Endothelial cell of umbilical vein (primary cell): ENCODE measurements around the gene CACNG5. TPM values are rescaled to one million over a fixed set of nuclear protein-coding genes. Genes with fewer than 3 reads are reported as not detected.

Experiments used
- BruUV-seq: library from RNA; stranded (reverse); fragments of 400-500 nt; replicated peaks from 2 replicates; lab custom pipeline; 2021; lab: Mats Ljungman, UMichigan
- CTCF ChIA-PET: fragments of 300-600, 350-600 bp; sonication (Branson Sonifier 250); formaldehyde crosslinking; loops from one replicate; lab custom pipeline; 2021; ENCODE audit warnings: antibody characterized with exemption, inconsistent platforms; lab: Charles Lee
- POLR2A ChIA-PET: fragments of 300-600, 350-600 bp; sonication (Branson Sonifier 250); formaldehyde crosslinking; loops from one replicate; lab custom pipeline; 2021; ENCODE audit warnings: antibody characterized with exemption, inconsistent platforms; lab: Charles Lee
- DNase-seq: peaks from one replicate; pipeline ENCODE4 v3.0.0-alpha.2; 2011; ENCODE audit warnings: low read depth, low spot score
- FAIRE-seq: peaks from 2 replicates; lab custom pipeline; 2011; peaks lifted over from hg19 to GRCh38; lab: Jason Lieb, UNC
- H2AFZ ChIP-seq: 2 replicates; pipeline ENCODE4 v1.6.0; 2012; ENCODE audit warnings: low read depth, low read length, control low read depth, inconsistent platforms
- H3K27ac ChIP-seq: 2 replicates; pipeline ENCODE4 v1.5.1; 2011; ENCODE audit warnings: low read depth, mild to moderate bottlenecking, control low read depth, low read length, moderate library complexity; ENCODE audit not compliant: insufficient read depth
- H3K27me3 ChIP-seq, 2 experiments: 2 replicates each; pipeline versions ENCODE4 v1.6.0 to v1.6.1; 2011; ENCODE audit warnings: low read length in 2 of 2, mixed read lengths in 1 of 2; ENCODE audit not compliant: control insufficient read depth in 2 of 2, insufficient read depth in 2 of 2
- H3K36me3 ChIP-seq, 2 experiments: 2 replicates in 1 of 2; 3 replicates in 1 of 2; pipeline ENCODE4 v1.5.1; 2011; ENCODE audit warnings: low read length in 2 of 2, mild to moderate bottlenecking in 1 of 2, moderate library complexity in 1 of 2; ENCODE audit not compliant: control insufficient read depth in 2 of 2, insufficient read depth in 2 of 2; ENCODE audit errors: extremely low read depth in 1 of 2
- H3K4me1 ChIP-seq: 3 replicates; pipeline ENCODE4 v1.5.1; 2011; ENCODE audit warnings: mild to moderate bottlenecking, low read length; ENCODE audit not compliant: control insufficient read depth, insufficient read depth; ENCODE audit errors: extremely low read depth
- H3K4me2 ChIP-seq: 2 replicates; pipeline ENCODE4 v1.6.1; 2011; ENCODE audit warnings: low read length, control low read depth, mixed read lengths; ENCODE audit not compliant: insufficient read depth
- H3K4me3 ChIP-seq, 3 experiments: fragments of 200-600 bp in 1 of 3; sonication (generic), shearing (Covaris generic) in 1 of 3; replicated peaks in 1 of 3; 2 replicates each; pipeline ENCODE4 v1.5.1; 2011 to 2016; ENCODE audit warnings: control low read depth in 3 of 3, low read length in 3 of 3, mild to moderate bottlenecking in 2 of 3, inconsistent platforms in 1 of 3, low read depth in 1 of 3, moderate library complexity in 1 of 3; ENCODE audit not compliant: insufficient read depth in 1 of 3
- H3K79me2 ChIP-seq: 2 replicates; pipeline ENCODE4 v1.6.0; 2012; ENCODE audit warnings: low read length, inconsistent platforms; ENCODE audit not compliant: control insufficient read depth, insufficient read depth
- H3K9ac ChIP-seq: replicated peaks from 2 replicates; pipeline ENCODE3; 2011; ENCODE audit warnings: low read length, control low read depth; ENCODE audit not compliant: insufficient read depth; ENCODE audit errors: extremely low read depth
- H3K9me1 ChIP-seq: replicated peaks from 3 replicates; pipeline ENCODE4 v1.6.0; 2011; ENCODE audit warnings: mild to moderate bottlenecking, low read length; ENCODE audit not compliant: control insufficient read depth, insufficient read depth; ENCODE audit errors: extremely low read depth
- H3K9me3 ChIP-seq: replicated peaks from 2 replicates; pipeline ENCODE4 v1.5.1; 2012; ENCODE audit warnings: low read length, inconsistent platforms; ENCODE audit not compliant: control insufficient read depth, insufficient read depth
- H4K20me1 ChIP-seq: replicated peaks from 2 replicates; pipeline ENCODE3; 2011; ENCODE audit warnings: mild to moderate bottlenecking, low read length; ENCODE audit not compliant: control insufficient read depth, insufficient read depth; ENCODE audit errors: extremely low read depth
- CTCF ChIP-seq, 2 donors: IDR thresholded peaks; 1 replicate in 1 of 2; 2 replicates in 1 of 2; pipeline ENCODE4 v1.5.1; 2011; ENCODE audit warnings: low read length in 2 of 2, mild to moderate bottlenecking in 2 of 2, moderate library complexity in 2 of 2, control low read depth in 1 of 2, inconsistent platforms in 1 of 2, low read depth in 1 of 2; ENCODE audit not compliant: insufficient read depth in 1 of 2; ENCODE audit errors: extremely low read depth in 1 of 2
- EZH2 ChIP-seq: IDR thresholded peaks from 2 replicates; pipeline ENCODE4 v1.6.1; 2012; ENCODE audit warnings: borderline replicate concordance, low read depth, mild to moderate bottlenecking, moderate library complexity, low read length, inconsistent platforms; ENCODE audit not compliant: severe bottlenecking
- FOS ChIP-seq: IDR thresholded peaks from 2 replicates; pipeline ENCODE4 v1.6.1; 2011; ENCODE audit warnings: mild to moderate bottlenecking, low read length, moderate library complexity, borderline replicate concordance; ENCODE audit not compliant: insufficient read depth
- GATA2 ChIP-seq: IDR thresholded peaks from 2 replicates; pipeline ENCODE4 v1.7.0; 2011; ENCODE audit warnings: low read depth, mild to moderate bottlenecking, moderate library complexity, mixed read lengths, low read length; ENCODE audit not compliant: insufficient read length, insufficient read depth
- JUN ChIP-seq: IDR thresholded peaks from 2 replicates; pipeline ENCODE4 v1.6.1; 2011; ENCODE audit warnings: borderline replicate concordance, low read depth; ENCODE audit not compliant: insufficient read length, insufficient read depth
- MAX ChIP-seq: IDR thresholded peaks from 2 replicates; pipeline ENCODE4 v1.6.1; 2011; ENCODE audit not compliant: insufficient read depth, insufficient read length
- MYC ChIP-seq: IDR thresholded peaks from one replicate; pipeline ENCODE4 v1.6.1; 2011; ENCODE audit warnings: mild to moderate bottlenecking, low read depth, low read length
- POLR2A ChIP-seq: IDR thresholded peaks from 2 replicates; pipeline ENCODE4 v1.6.1; 2012; ENCODE audit warnings: low read depth, mild to moderate bottlenecking, control low read depth, low read length
- POLR2AphosphoS5 ChIP-seq: IDR thresholded peaks from 2 replicates; pipeline ENCODE4 v1.6.1; 2012; ENCODE audit warnings: low read depth, mild to moderate bottlenecking, control low read depth, low read length, moderate library complexity; ENCODE audit not compliant: insufficient read depth
- dilution Hi-C: fragments of 300-500 bp; cut with MboI; formaldehyde crosslinking; loops from one replicate; pipeline ENCODE4 v1.15.0; 2019; ENCODE audit warnings: low sequenced_read_pairs; ENCODE audit not compliant: extremely low pct_ligation_motif_present
- intact Hi-C: fragments of 100-400 bp; cut with micrococcal nuclease; formaldehyde crosslinking; loops from one replicate; pipeline ENCODE4 v1.10.0; 2022
- polyA plus RNA-seq, 4 experiments: library from polyadenylated mRNA; depleted of rRNA in 3 of 4; stranded (reverse) in 3 of 4; unstranded in 1 of 4; fragments of >200 nt; gene quantifications; 2 replicates each; pipeline versions ENCODE4 v1.2.1 to v1.2.3, GENCODE V29; 2011 to 2012; ENCODE audit warnings: missing spikeins in 1 of 4
- total RNA-seq: library from RNA; stranded (reverse); gene quantifications from 2 replicates; pipeline ENCODE4 v1.2.3, GENCODE V29; 2021

CACNG5 gene
- total and polyA plus RNA-seq, 2 donors (not counting 3 experiments of a cell fraction or from before 2014, with no cell fraction given) = not detected

GRCh38 chr17:66829386-66829864 lies 5.5 kb upstream of the CACNG5 start:
- DNase-seq (peak; percentile 70), FAIRE-seq (peak; percentile 80)
- Histone ChIP-seq H2AFZ (no peak overlapping the region), H3K4me3 (no peak overlapping the region), H3K36me3 (no peaks in the 10 kb centered on the region), H3K27me3 (peaks cover 4 to 11% of the 10 kb centered on the region in 2 experiments), H4K20me1 (no peaks in the 10 kb centered on the region), H3K9ac (no peak overlapping the region), H3K9me3 (no peaks in the 10 kb centered on the region), H3K9me1 (no peaks in the 10 kb centered on the region), H3K4me2 (no peak overlapping the region), H3K27ac (no peak overlapping the region), H3K4me1 (no peaks in the 10 kb centered on the region), H3K79me2 (no peaks in the 10 kb centered on the region)
- ChIA-PET POLR2A (no interaction called here), CTCF (interaction anchor here (1.0 to 1.2 kb wide), 2 partner anchors 14 to 29 kb away, joined by 5 read pairs; no protein-coding TSS in a partner anchor)
- dilution Hi-C loops = no loop called here
- intact Hi-C loops = no loop called here
- TF ChIP-seq EZH2 (no peak), POLR2AphosphoS5 (no peak), MYC (no peak), POLR2A (no peak), JUN (no peak), FOS (no peak), MAX (no peak), GATA2 (no peak), CTCF (IDR thresholded peaks at IDR 0.05; ENCODE audit: extremely low read depth in 1 of 2, insufficient read depth in 1 of 2, low read depth in 1 of 2, low read length in 2 of 2) (no peak)
- BruUV-seq = no TSS peak
